Trophoblast cell (in vitro differentiated cells and primary cell): ENCODE data around the gene CSNK2B.

ENCODE experiments used
- DNase-seq, 2 donors: peaks; one replicate each; pipeline ENCODE4 v3.0.0-alpha.2; 2016
- H2AFZ ChIP-seq: 2 replicates; pipeline ENCODE4 v1.6.1; 2013; ENCODE audit warnings: low read length, moderate library complexity, mild to moderate bottlenecking; ENCODE audit not compliant: insufficient read depth, poor library complexity
- H2AK5ac ChIP-seq: 2 replicates; pipeline ENCODE4 v1.6.1; 2013; ENCODE audit warnings: mild to moderate bottlenecking, low read length
- H2BK120ac ChIP-seq: 2 replicates; pipeline ENCODE4 v1.6.1; 2013; ENCODE audit warnings: low read length, mild to moderate bottlenecking, moderate library complexity; ENCODE audit not compliant: insufficient read depth, poor library complexity
- H2BK12ac ChIP-seq: 2 replicates; pipeline ENCODE4 v1.6.1; 2013; ENCODE audit warnings: mild to moderate bottlenecking, low read length, moderate library complexity
- H2BK5ac ChIP-seq: 2 replicates; pipeline ENCODE4 v1.6.1; 2013; ENCODE audit warnings: low read length, low read depth, moderate library complexity, mild to moderate bottlenecking; ENCODE audit not compliant: poor library complexity
- H3K14ac ChIP-seq: 2 replicates; pipeline ENCODE4 v1.6.1; 2013; ENCODE audit warnings: mild to moderate bottlenecking, low read length
- H3K18ac ChIP-seq: 2 replicates; pipeline ENCODE4 v1.6.1; 2013; ENCODE audit warnings: mild to moderate bottlenecking, low read length
- H3K23ac ChIP-seq: 2 replicates; pipeline ENCODE4 v1.6.1; 2013; ENCODE audit warnings: low read length
- H3K27ac ChIP-seq: 2 replicates; pipeline ENCODE4 v1.5.1; 2013; ENCODE audit warnings: low read depth, mild to moderate bottlenecking, inconsistent platforms, low read length, moderate library complexity
- H3K27me3 ChIP-seq: 2 replicates; pipeline ENCODE4 v1.6.1; 2013; ENCODE audit warnings: inconsistent platforms, mild to moderate bottlenecking, low read length, moderate library complexity; ENCODE audit not compliant: insufficient read depth
- H3K36me3 ChIP-seq, 2 experiments: 1 replicate in 1 of 2; 2 replicates in 1 of 2; pipeline ENCODE4 v1.6.1; 2013; ENCODE audit warnings: low read length in 2 of 2, mild to moderate bottlenecking in 2 of 2, moderate library complexity in 1 of 2; ENCODE audit not compliant: insufficient read depth in 2 of 2, control insufficient read depth in 1 of 2
- H3K4ac ChIP-seq: 2 replicates; pipeline ENCODE4 v1.6.1; 2013; ENCODE audit warnings: low read depth, mild to moderate bottlenecking, low read length, moderate library complexity
- H3K4me1 ChIP-seq, 2 experiments: 1 replicate in 1 of 2; 2 replicates in 1 of 2; pipeline ENCODE4 v1.6.1; 2013; ENCODE audit warnings: low read length in 2 of 2, mild to moderate bottlenecking in 2 of 2, moderate library complexity in 1 of 2; ENCODE audit not compliant: insufficient read depth in 2 of 2, control insufficient read depth in 1 of 2
- H3K4me2 ChIP-seq: 2 replicates; pipeline ENCODE4 v1.6.1; 2013; ENCODE audit warnings: inconsistent platforms, mild to moderate bottlenecking, low read length, moderate library complexity
- H3K4me3 ChIP-seq: 2 replicates; pipeline ENCODE4 v1.5.1; 2013; ENCODE audit warnings: mild to moderate bottlenecking, low read depth, low read length, inconsistent platforms
- H3K79me1 ChIP-seq: one replicate; pipeline ENCODE4 v1.6.1; 2013; ENCODE audit warnings: low read length
- H3K79me2 ChIP-seq: 2 replicates; pipeline ENCODE4 v1.6.1; 2013; ENCODE audit warnings: low read length, mild to moderate bottlenecking; ENCODE audit not compliant: control insufficient read depth, insufficient read depth, poor library complexity
- H3K9ac ChIP-seq: 2 replicates; pipeline ENCODE4 v1.6.1; 2013; ENCODE audit warnings: mild to moderate bottlenecking, low read length
- H3K9me3 ChIP-seq: 2 replicates; pipeline ENCODE4 v1.6.1; 2013; ENCODE audit warnings: low read depth, mild to moderate bottlenecking, control low read depth, inconsistent platforms, low read length; ENCODE audit not compliant: insufficient read depth
- H4K12ac ChIP-seq: 2 replicates; pipeline ENCODE4 v1.6.1; 2013; ENCODE audit warnings: low read depth, mild to moderate bottlenecking, low read length, moderate library complexity
- H4K8ac ChIP-seq: 2 replicates; pipeline ENCODE4 v1.6.1; 2013; ENCODE audit warnings: low read depth, mild to moderate bottlenecking, low read length, moderate library complexity
- H4K91ac ChIP-seq: one replicate; pipeline ENCODE4 v1.6.1; 2013; ENCODE audit warnings: low read depth, mild to moderate bottlenecking, low read length, moderate library complexity
- WGBS: extraction: QIAGEN DNeasy Blood & Tissue Kit; methylation state at CpG from one replicate; pipeline ENCODE4 v1.1.7; 2013; ENCODE audit warnings: missing lambda C conversion rate; ENCODE audit not compliant: insufficient read length, insufficient coverage; ENCODE audit errors: extremely low coverage; 5-methylcytosine and 5-hydroxymethylcytosine counted together

The CSNK2B gene

GRCh38 chr6:31676322-31676903, 10.5 kb downstream of the CSNK2B start:
- Histone ChIP-seq H3K9ac (no peak overlapping the region), H3K9me3 (no peaks in the 10 kb centered on the region), H3K14ac (no peak overlapping the region), H3K4me2 (no peak overlapping the region), H3K36me3 (peaks cover 18 to 20% of the 10 kb centered on the region in 2 experiments), H3K27ac (no peak overlapping the region), H4K91ac (no peak overlapping the region), H4K8ac (no peak overlapping the region), H3K18ac (no peak overlapping the region), H4K12ac (no peak overlapping the region), H2BK12ac (no peak overlapping the region), H2AK5ac (no peak overlapping the region), H2BK120ac (no peak overlapping the region), H2AFZ (no peak overlapping the region), H3K4ac (no peak overlapping the region), H3K79me2 (peaks cover 2% of the 10 kb centered on the region), H2BK5ac (no peak overlapping the region), H3K23ac (no peak overlapping the region), H3K27me3 (no peaks in the 10 kb centered on the region), H3K4me3 (no peak overlapping the region), H3K4me1 (peaks cover 3% of the 10 kb centered on the region in 2 experiments), H3K79me1 (peaks cover 3% of the 10 kb centered on the region)
- no CpG with 5 or more reads among the region's 4 CpGs for WGBS
- no peak for DNase-seq

GRCh38 chr6:31676904-31677303, 11.0 kb downstream of the CSNK2B start:
- Histone ChIP-seq H3K14ac (no peak overlapping the region), H3K9ac (no peak overlapping the region), H3K4ac (no peak overlapping the region), H2AFZ (no peak overlapping the region), H2BK120ac (no peak overlapping the region), H3K4me2 (no peak overlapping the region), H3K4me3 (no peak overlapping the region), H4K8ac (no peak overlapping the region), H3K23ac (no peak overlapping the region), H2AK5ac (no peak overlapping the region), H3K18ac (no peak overlapping the region), H3K4me1 (peaks cover 3 to 6% of the 10 kb centered on the region in 2 experiments), H3K79me1 (peaks cover 3% of the 10 kb centered on the region), H3K27ac (no peak overlapping the region), H3K79me2 (peaks cover 2% of the 10 kb centered on the region), H3K36me3 (peaks cover 13 to 15% of the 10 kb centered on the region in 2 experiments), H2BK5ac (no peak overlapping the region), H2BK12ac (no peak overlapping the region), H4K12ac (no peak overlapping the region), H3K9me3 (no peaks in the 10 kb centered on the region), H3K27me3 (no peaks in the 10 kb centered on the region), H4K91ac (no peak overlapping the region)
- no peak for DNase-seq
- WGBS = no CpG with 5 or more reads among the region's 6 CpGs

GRCh38 chr6:31677955-31678354, 12.1 kb downstream of the CSNK2B start:
- Histone ChIP-seq H3K23ac (no peak overlapping the region), H3K27me3 (no peaks in the 10 kb centered on the region), H4K8ac (no peak overlapping the region), H2AFZ (no peak overlapping the region), H3K14ac (no peak overlapping the region), H3K79me2 (peaks cover 2% of the 10 kb centered on the region), H4K91ac (no peak overlapping the region), H3K18ac (no peak overlapping the region), H3K9ac (no peak overlapping the region), H3K27ac (no peak overlapping the region), H3K36me3 (peaks cover 5 to 8% of the 10 kb centered on the region in 2 experiments), H2AK5ac (no peak overlapping the region), H4K12ac (no peak overlapping the region), H3K79me1 (peaks cover 3% of the 10 kb centered on the region), H3K4me2 (no peak overlapping the region), H2BK12ac (no peak overlapping the region), H3K4me3 (no peak overlapping the region), H3K9me3 (no peaks in the 10 kb centered on the region), H2BK120ac (no peak overlapping the region), H2BK5ac (no peak overlapping the region), H3K4ac (no peak overlapping the region), H3K4me1 (peaks cover 3 to 6% of the 10 kb centered on the region in 2 experiments)
- no CpG with 5 or more reads among the region's 8 CpGs for WGBS
- DNase-seq = no peak

- Histone ChIP-seq H2AK5ac (no peak within 1 kb of the TSS), H4K8ac (peak within 1 kb of the TSS; percentile 90), H3K23ac (no peak within 1 kb of the TSS), H3K4ac (peak within 1 kb of the TSS; percentile 9), H3K27ac (no peak within 1 kb of the TSS), H4K12ac (peak within 1 kb of the TSS; percentile 76), H3K9ac (no peak within 1 kb of the TSS), H3K27me3 (no peaks in the 10 kb centered on the region), H3K36me3 (peaks cover 0 to 6% of the 10 kb centered on the region in 2 experiments), H3K79me1 (peaks cover 3% of the 10 kb centered on the region), H2BK12ac (peak within 1 kb of the TSS; percentile 3), H2BK5ac (peak within 1 kb of the TSS; percentile 11), H4K91ac (peak within 1 kb of the TSS; percentile 70), H3K4me1 (peaks cover 3 to 10% of the 10 kb centered on the region in 2 experiments), H3K79me2 (peaks cover 2% of the 10 kb centered on the region), H2AFZ (peak within 1 kb of the TSS; percentile 86), H3K9me3 (no peaks in the 10 kb centered on the region), H3K14ac (peak within 1 kb of the TSS; percentile 81), H3K4me2 (peak within 1 kb of the TSS; percentile 92), H3K18ac (peak within 1 kb of the TSS; percentile 8), H2BK120ac (peak within 1 kb of the TSS; percentile 77), H3K4me3 (peak within 1 kb of the TSS; percentile 45)
- no CpG with 5 or more reads among the region's 17 CpGs for WGBS
- peak; percentile 60 to 78 for DNase-seq
Observed at GRCh38 chr6:31680226-31681134, 14.6 kb downstream of the CSNK2B start, which contains the start of gene LY6G5C. Gene LY6G5C (minus strand): TSS chr6:31681067. CDS start chr6:31680373, 694 bp downstream.
